IMR-90 (cell line): ENCODE results near the gene SBF2.

Source experiments
- CEBPB ChIP-seq: IDR thresholded peaks from 2 replicates; pipeline ENCODE4 v1.6.1; 2012; ENCODE audit warnings: low read depth, low read length, improper control_type of control experiment
- CHD1 ChIP-seq: IDR thresholded peaks from 2 replicates; pipeline ENCODE4 v1.6.1; 2012; ENCODE audit warnings: low read depth, low read length, improper control_type of control experiment
- ELK1 ChIP-seq: fragments of 150-350 bp; IDR thresholded peaks from 2 replicates; pipeline ENCODE4 v1.6.1; 2016; ENCODE audit warnings: low read depth, mild to moderate bottlenecking, low read length, moderate library complexity, borderline replicate concordance
- FOS ChIP-seq: fragments of 150-350 bp; IDR thresholded peaks from 2 replicates; pipeline ENCODE4 v1.6.1; 2016; ENCODE audit warnings: low read depth, low read length
- MAZ ChIP-seq: IDR thresholded peaks from 2 replicates; pipeline ENCODE4 v1.6.1; 2012; ENCODE audit warnings: low read depth, mild to moderate bottlenecking, low read length, improper control_type of control experiment, moderate library complexity, borderline replicate concordance
- NFE2L2 ChIP-seq: fragments of 150-350 bp; IDR thresholded peaks from 2 replicates; pipeline ENCODE4 v1.6.1; 2016; ENCODE audit warnings: low read depth, mild to moderate bottlenecking, low read length
- POLR2A ChIP-seq: IDR thresholded peaks from 2 replicates; pipeline ENCODE4 v1.6.1; 2012; ENCODE audit warnings: mild to moderate bottlenecking, low read depth, low read length
- RCOR1 ChIP-seq: IDR thresholded peaks from 2 replicates; pipeline ENCODE4 v1.6.1; 2012; ENCODE audit warnings: mild to moderate bottlenecking, low read length, improper control_type of control experiment; ENCODE audit not compliant: insufficient replicate concordance
- SMC3 ChIP-seq: fragments of 150-350 bp; IDR thresholded peaks from 2 replicates; pipeline ENCODE4 v1.6.1; 2016; ENCODE audit warnings: low read depth, mild to moderate bottlenecking, antibody characterized with exemption, low read length, moderate library complexity
- USF2 ChIP-seq: fragments of 150-350 bp; IDR thresholded peaks from 2 replicates; pipeline ENCODE4 v1.6.1; 2017; ENCODE audit warnings: mild to moderate bottlenecking, antibody characterized with exemption, low read length, low read depth
- TF ChIP-seq, protein P1 (sequence below): conservative IDR thresholded peaks from 2 replicates; pipeline ENCODE4 v1.5.1; 2012; ENCODE audit warnings: mild to moderate bottlenecking, low read depth, low read length, improper control_type of control experiment

DNA sequence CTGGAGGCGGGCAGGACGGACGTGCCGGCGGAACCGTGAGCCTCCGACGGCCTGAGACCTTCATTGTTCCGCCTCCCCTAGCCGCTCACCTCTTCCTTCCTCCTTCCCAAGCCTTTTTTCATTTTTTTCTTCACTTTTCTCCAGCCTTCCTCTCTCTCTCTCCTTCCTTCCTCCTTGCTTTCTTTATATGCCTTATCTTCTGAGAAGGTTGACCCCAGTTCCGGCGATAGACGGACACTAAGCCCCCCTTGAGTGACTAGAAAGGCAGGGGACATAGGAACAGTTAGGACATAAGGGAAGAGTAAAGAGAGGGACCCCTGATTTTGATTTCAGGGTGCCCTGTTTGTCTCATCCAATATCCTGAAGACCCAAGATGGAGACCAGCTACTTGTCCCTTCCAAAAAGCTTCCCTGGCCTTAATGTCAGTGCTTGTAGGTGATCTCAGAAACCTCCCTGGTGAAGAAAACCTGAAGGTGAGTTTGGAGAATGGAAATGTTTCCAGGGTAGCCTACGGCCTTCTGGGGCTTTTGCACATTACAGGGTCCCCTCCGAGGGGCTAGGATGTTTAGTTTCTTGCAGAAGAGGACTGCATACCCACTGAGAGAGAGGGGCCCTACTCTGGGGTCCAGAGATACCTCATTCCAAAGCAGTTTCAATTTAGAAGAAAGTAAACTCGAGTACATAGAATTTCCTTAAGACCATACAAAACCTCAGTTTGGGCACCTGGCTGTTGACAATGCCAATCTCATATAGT lies 14.4 kb upstream of the SBF2 start:
- TF ChIP-seq, protein P1, sequence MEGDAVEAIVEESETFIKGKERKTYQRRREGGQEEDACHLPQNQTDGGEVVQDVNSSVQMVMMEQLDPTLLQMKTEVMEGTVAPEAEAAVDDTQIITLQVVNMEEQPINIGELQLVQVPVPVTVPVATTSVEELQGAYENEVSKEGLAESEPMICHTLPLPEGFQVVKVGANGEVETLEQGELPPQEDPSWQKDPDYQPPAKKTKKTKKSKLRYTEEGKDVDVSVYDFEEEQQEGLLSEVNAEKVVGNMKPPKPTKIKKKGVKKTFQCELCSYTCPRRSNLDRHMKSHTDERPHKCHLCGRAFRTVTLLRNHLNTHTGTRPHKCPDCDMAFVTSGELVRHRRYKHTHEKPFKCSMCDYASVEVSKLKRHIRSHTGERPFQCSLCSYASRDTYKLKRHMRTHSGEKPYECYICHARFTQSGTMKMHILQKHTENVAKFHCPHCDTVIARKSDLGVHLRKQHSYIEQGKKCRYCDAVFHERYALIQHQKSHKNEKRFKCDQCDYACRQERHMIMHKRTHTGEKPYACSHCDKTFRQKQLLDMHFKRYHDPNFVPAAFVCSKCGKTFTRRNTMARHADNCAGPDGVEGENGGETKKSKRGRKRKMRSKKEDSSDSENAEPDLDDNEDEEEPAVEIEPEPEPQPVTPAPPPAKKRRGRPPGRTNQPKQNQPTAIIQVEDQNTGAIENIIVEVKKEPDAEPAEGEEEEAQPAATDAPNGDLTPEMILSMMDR, result no peak
- TF ChIP-seq SMC3 (no peak), NFE2L2 (no peak), POLR2A (no peak; the same call in none of the 2 replicates), FOS (no peak), RCOR1 (no peak), USF2 (no peak), CEBPB (no peak), CHD1 (no peak), MAZ (no peak), ELK1 (no peak)
